ENCODE results near the gene ZMIZ1. TPM values are rescaled to one million over a fixed set of nuclear protein-coding genes. Genes with fewer than 3 reads are reported as not detected.

ZMIZ1 gene
- total RNA-seq, 1 experiment from 2014 or later = 28.4 TPM

GRCh38 chr10:79063071-79063491, 5.7 kb upstream of the ZMIZ1 start:
- Histone ChIP-seq H3K4me2 (ENCODE audit: low read length) (no peak overlapping the region), H3K4me3 (replicated peaks in 1 of 2; ENCODE audit: low read depth in 1 of 2, low read length in 2 of 2) (no peak overlapping the region), H3K27me3 (ENCODE audit: insufficient read depth, low read length) (no peaks in the 10 kb centered on the region), H3K79me2 (ENCODE audit: insufficient read depth, low read length) (no peaks in the 10 kb centered on the region), H2AFZ (ENCODE audit: low read depth, low read length, poor library complexity, severe bottlenecking) (no peak overlapping the region), H3K9me2 (ENCODE audit: insufficient read depth) (no peaks in the 10 kb centered on the region), H3K27ac (ENCODE audit: low read depth, low read length) (no peak overlapping the region), H3K9me3 (ENCODE audit: control insufficient read depth in 1 of 2, insufficient read depth in 1 of 2, low read depth in 1 of 2, low read length in 2 of 2) (no peaks in the 10 kb centered on the region), H4K20me1 (ENCODE audit: insufficient read depth) (no peaks in the 10 kb centered on the region), H3K4me1 (ENCODE audit: control insufficient read depth in 1 of 2, insufficient read depth in 2 of 2, low read length in 2 of 2) (peaks cover 9 to 21% of the 10 kb centered on the region in 2 experiments), H3K9ac (ENCODE audit: low read length) (no peak overlapping the region), H3K36me3 (ENCODE audit: control insufficient read depth in 1 of 2, insufficient read depth in 2 of 2, low read length in 2 of 2) (no peaks in the 10 kb centered on the region)
- no TSS peak for BruUV-seq (replicated peaks)
- ChIA-PET CTCF (no interaction called here), RAD21 (ENCODE audit: low non-redundant PET in 1 of 2, low total read pairs in 2 of 2, uncharacterized antibody in 2 of 2, unreplicated experiment in 2 of 2) (no interaction called here), POLR2A (no interaction called here)
- TF ChIP-seq CTCF (IDR thresholded peaks at IDR 0.05 in 2 of 3, conservative IDR thresholded peaks at IDR 0.05 in 1 of 3; ENCODE audit: borderline replicate concordance in 1 of 3, insufficient read depth in 1 of 3, low read depth in 2 of 3, low read length in 2 of 3) = no peak
- no peak for TF ChIP-seq JUND (IDR thresholded peaks at IDR 0.05)
- TF ChIP-seq SRF (IDR thresholded peaks at IDR 0.05; ENCODE audit: low read depth) = no peak
- intact Hi-C loops (cut with micrococcal nuclease) = no loop called here
- DNase-seq (ENCODE audit: low read depth, low spot score) (no peak), ATAC-seq (no peak)

- no peak overlapping the region for H3K9ac ChIP-seq (ENCODE audit: low read length)
- no peak overlapping the region for H3K4me2 ChIP-seq (ENCODE audit: low read length)
- no peak for TF ChIP-seq EZH2 (IDR thresholded peaks at IDR 0.05)
- TF ChIP-seq EZH2phosphoT487 (IDR thresholded peaks at IDR 0.05; ENCODE audit: borderline replicate concordance) = no peak
- H3K36me3 ChIP-seq (ENCODE audit: control insufficient read depth in 1 of 2, insufficient read depth in 2 of 2, low read length in 2 of 2) = no peaks in the 10 kb centered on the region
- no peaks in the 10 kb centered on the region for H3K9me2 ChIP-seq (ENCODE audit: insufficient read depth)
- H3K9me3 ChIP-seq (ENCODE audit: control insufficient read depth in 1 of 2, insufficient read depth in 1 of 2, low read depth in 1 of 2, low read length in 2 of 2) = no peaks in the 10 kb centered on the region
- no peaks in the 10 kb centered on the region for H4K20me1 ChIP-seq (ENCODE audit: insufficient read depth)
- POLR2A ChIA-PET = no interaction called here
- RAD21 ChIA-PET (ENCODE audit: low non-redundant PET in 1 of 2, low total read pairs in 2 of 2, uncharacterized antibody in 2 of 2, unreplicated experiment in 2 of 2) = no interaction called here
- no peak overlapping the region for H2AFZ ChIP-seq (ENCODE audit: low read depth, low read length, poor library complexity, severe bottlenecking)
- DNase-seq (ENCODE audit: low read depth, low spot score) = no peak
- H3K27me3 ChIP-seq (ENCODE audit: insufficient read depth, low read length) = no peaks in the 10 kb centered on the region
- no peak for ATAC-seq
- no peak overlapping the region for H3K4me3 ChIP-seq (replicated peaks in 1 of 2; ENCODE audit: low read depth in 1 of 2, low read length in 2 of 2)
- CTCF ChIA-PET = no interaction called here
- no TSS peak for BruUV-seq (replicated peaks)
- H3K4me1 ChIP-seq (ENCODE audit: control insufficient read depth in 1 of 2, insufficient read depth in 2 of 2, low read length in 2 of 2) = peaks cover 11 to 25% of the 10 kb centered on the region in 2 experiments
- intact Hi-C loops (cut with micrococcal nuclease) = no loop called here
- no peaks in the 10 kb centered on the region for H3K79me2 ChIP-seq (ENCODE audit: insufficient read depth, low read length)
- H3K27ac ChIP-seq (ENCODE audit: low read depth, low read length) = no peak overlapping the region
Measured at GRCh38 chr10:79063661-79064492, 4.9 kb upstream of the ZMIZ1 start.
